Measurements from ENCODE around the gene RAPGEF1.

The RAPGEF1 gene

DNA sequence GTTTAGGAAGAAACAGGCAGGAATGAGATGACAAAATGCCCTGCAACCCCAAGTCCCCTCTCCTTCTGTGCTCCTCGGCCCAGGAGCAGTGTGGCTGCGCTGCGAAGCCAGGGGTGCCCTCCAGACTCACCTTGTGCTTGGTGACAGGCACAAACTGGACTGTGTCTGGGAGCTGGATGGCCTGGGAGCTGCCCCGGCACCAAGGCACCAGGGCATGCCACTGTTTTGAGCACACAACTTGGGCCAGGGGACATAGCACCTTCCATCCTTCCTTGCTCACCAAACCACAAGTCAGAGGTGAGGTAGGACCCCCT, 143.5 kb downstream of the RAPGEF1 start:
- H3K4me3 ChIP-seq (ENCODE audit: low read depth, low read length): no peak overlapping the region
- TF ChIP-seq, protein P1, sequence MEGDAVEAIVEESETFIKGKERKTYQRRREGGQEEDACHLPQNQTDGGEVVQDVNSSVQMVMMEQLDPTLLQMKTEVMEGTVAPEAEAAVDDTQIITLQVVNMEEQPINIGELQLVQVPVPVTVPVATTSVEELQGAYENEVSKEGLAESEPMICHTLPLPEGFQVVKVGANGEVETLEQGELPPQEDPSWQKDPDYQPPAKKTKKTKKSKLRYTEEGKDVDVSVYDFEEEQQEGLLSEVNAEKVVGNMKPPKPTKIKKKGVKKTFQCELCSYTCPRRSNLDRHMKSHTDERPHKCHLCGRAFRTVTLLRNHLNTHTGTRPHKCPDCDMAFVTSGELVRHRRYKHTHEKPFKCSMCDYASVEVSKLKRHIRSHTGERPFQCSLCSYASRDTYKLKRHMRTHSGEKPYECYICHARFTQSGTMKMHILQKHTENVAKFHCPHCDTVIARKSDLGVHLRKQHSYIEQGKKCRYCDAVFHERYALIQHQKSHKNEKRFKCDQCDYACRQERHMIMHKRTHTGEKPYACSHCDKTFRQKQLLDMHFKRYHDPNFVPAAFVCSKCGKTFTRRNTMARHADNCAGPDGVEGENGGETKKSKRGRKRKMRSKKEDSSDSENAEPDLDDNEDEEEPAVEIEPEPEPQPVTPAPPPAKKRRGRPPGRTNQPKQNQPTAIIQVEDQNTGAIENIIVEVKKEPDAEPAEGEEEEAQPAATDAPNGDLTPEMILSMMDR (conservative IDR thresholded peaks at IDR 0.05; ENCODE audit: low read depth, low read length): no peak
- no peak for DNase-seq (ENCODE audit: low read depth)

DNA sequence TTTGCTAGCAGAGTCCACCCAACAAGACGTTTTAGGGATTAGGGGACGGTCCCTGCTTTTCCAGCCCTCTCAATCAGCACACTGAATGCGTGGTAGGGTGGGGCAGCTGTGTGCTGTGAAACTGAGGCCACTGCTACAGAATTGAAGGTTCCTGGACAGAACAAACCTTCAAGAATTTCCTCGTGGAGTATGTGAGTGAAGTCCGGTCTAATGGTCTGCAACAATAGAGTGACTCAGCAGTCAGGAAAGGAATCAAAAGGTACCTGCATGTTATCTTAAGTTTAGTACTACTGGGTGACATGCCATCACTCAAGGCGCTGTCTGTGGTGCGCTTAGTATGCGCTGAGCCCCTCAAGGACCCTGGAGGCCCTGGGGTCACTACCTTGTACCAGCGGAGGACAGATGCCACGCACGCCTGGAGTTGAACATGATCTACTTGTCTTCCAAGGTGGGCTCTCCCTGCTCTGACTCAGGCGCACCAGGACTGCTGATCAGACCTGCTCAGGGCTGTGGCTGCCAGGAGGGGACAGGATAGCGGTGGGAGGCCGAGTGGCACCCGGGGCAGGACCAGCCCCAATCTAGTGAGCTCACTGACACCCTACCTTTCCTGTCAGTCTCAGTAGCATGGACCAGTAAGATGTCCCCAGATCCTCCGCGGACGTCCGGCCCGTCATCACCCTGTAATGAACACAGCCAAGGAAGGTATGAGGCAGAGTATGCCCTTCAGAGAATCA, 144.0 kb downstream of the RAPGEF1 start:
- TF ChIP-seq, protein P1 (conservative IDR thresholded peaks at IDR 0.05; ENCODE audit: low read depth, low read length): no peak
- H3K4me3 ChIP-seq (ENCODE audit: low read depth, low read length): no peak overlapping the region
- DNase-seq (ENCODE audit: low read depth): no peak

DNA sequence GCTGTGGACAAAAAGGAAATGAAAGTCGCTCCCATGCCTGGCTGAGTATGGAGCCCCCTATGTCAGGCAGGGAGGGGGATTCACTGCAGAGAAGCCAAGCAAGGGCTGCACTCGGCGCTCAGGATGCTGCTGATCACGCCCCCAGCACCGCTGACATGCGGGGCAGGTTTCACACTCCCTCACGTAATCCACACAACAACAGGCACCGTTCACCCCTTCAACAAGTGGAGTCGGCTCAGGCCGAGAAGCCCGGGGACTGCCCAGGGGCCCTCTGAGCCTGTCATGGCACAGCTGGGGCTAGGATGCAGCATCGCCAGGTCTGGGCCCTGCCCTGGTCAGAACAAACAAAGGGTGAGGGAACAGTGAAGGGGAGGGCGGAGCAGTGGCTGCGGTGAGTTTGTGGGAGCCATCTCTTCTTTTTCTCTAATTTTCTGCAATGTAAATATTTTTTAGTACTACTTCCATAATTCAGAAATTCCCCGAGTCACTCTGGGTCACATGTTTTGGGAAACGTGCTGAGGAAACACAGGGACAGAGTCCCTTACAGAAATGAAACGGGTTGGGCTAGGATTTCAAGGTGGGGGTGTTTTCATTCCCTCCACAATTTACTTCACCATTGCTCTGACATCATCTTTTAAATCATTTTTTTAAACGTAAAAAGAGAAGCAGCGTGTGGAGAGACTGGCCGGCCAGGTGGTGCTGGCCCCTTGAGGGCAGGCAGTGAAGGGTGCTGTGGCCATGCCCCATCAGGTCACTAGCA, 144.8 kb downstream of the RAPGEF1 start:
- TF ChIP-seq, protein P1 (conservative IDR thresholded peaks at IDR 0.05; ENCODE audit: low read depth, low read length): no peak
- DNase-seq (ENCODE audit: low read depth): no peak
- no peak overlapping the region for H3K4me3 ChIP-seq (ENCODE audit: low read depth, low read length)

- DNase-seq (ENCODE audit: low read depth): no peak
- TF ChIP-seq, protein P1 (conservative IDR thresholded peaks at IDR 0.05; ENCODE audit: low read depth, low read length): no peak
- H3K4me3 ChIP-seq (ENCODE audit: low read depth, low read length): no peak overlapping the region
These were observed 145.8 kb downstream of the RAPGEF1 start for GRCh38 chr9:131593936-131594665.

- no peak for DNase-seq (ENCODE audit: low read depth)
- no peak overlapping the region for H3K4me3 ChIP-seq (ENCODE audit: low read depth, low read length)
- TF ChIP-seq, protein P1 (conservative IDR thresholded peaks at IDR 0.05; ENCODE audit: low read depth, low read length): no peak
These were observed 146.6 kb downstream of the RAPGEF1 start for GRCh38 chr9:131593091-131593820.

- no peak for DNase-seq (ENCODE audit: low read depth)
- no peak overlapping the region for H3K4me3 ChIP-seq (ENCODE audit: low read depth, low read length)
- TF ChIP-seq, protein P1 (conservative IDR thresholded peaks at IDR 0.05; ENCODE audit: low read depth, low read length): no peak
These were observed 148.0 kb downstream of the RAPGEF1 start for GRCh38 chr9:131591845-131592208.
